Upper lobe of right lung (tissue), 1 donor: ENCODE results near the gene CRACR2A. TPM values are rescaled to one million over a fixed set of nuclear protein-coding genes. Genes with fewer than 3 reads are reported as not detected.

Experiments used
- ATAC-seq: fragments of 200-7000 bp; cut with Tn5 transposase; one replicate; pipeline ENCODE4 v1.9.1; 2020; ENCODE audit warnings: mild to moderate bottlenecking, moderate library complexity
- DNase-seq: peaks from one replicate; pipeline ENCODE4 v3.0.0-alpha.2; 2020
- H3K27ac ChIP-seq: fragments of 200-600 bp; one replicate; pipeline ENCODE4 v1.8.0; 2022
- H3K27me3 ChIP-seq: fragments of 200-600 bp; one replicate; pipeline ENCODE4 v1.8.0; 2022; ENCODE audit warnings: mild to moderate bottlenecking
- H3K36me3 ChIP-seq: fragments of 200-600 bp; one replicate; pipeline ENCODE4 v1.8.0; 2022
- H3K4me1 ChIP-seq: fragments of 200-600 bp; one replicate; pipeline ENCODE4 v1.8.0; 2022
- H3K4me3 ChIP-seq: fragments of 200-600 bp; one replicate; pipeline ENCODE4 v1.8.0; 2022; ENCODE audit warnings: mild to moderate bottlenecking
- H3K9me3 ChIP-seq: fragments of 200-600 bp; one replicate; pipeline ENCODE4 v1.8.0; 2022
- intact Hi-C: fragments of 100-400 bp; cut with DNase I; formaldehyde crosslinking; loops from one replicate; pipeline ENCODE4 v1.11.0; 2022
- total RNA-seq: library from RNA; stranded (reverse); fragmentation: NEBNext Ultra II Directional; extraction: Animal tissue kit (Norgen Biotek cat#: 25700); gene quantifications from one replicate; pipeline ENCODE4 v1.2.1, GENCODE V29; 2021
- TF ChIP-seq, protein P1 (sequence below): fragments of 200-600 bp; IDR thresholded peaks from one replicate; pipeline ENCODE4 v1.8.0; 2022; ENCODE audit warnings: antibody characterized with exemption
- donor health status: DM: no; HTN: yes; CAD: no; lungs with severe emphysema.

CRACR2A gene
- total RNA-seq, 1 donor from 2014 or later, result 5.4 TPM

DNA sequence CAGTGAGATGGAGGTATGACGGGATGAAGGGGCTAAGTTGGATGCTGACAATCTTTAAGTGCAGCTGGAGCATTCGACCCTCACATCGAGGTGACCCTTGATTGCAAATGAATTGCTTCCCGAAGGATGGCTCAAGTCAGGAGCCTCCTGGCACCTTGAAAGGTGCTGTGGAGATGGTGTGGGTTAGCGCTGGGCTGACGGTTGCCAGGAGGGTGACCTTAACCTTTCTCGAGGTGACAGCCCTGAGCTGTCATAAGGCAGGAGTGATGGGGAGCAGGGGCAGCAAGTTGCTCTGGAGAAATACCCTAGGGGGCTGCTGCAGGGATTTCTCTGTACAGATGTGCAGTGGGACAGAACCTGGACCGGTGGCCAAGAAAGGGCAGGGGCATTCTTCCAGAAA lies 122.8 kb downstream of the CRACR2A start:
- no peaks in the 10 kb centered on the region for H3K4me1 ChIP-seq
- no peaks in the 10 kb centered on the region for H3K36me3 ChIP-seq
- intact Hi-C loops, result no loop called here
- ATAC-seq (no peak), DNase-seq (no peak)
- H3K27me3 ChIP-seq, result no peaks in the 10 kb centered on the region
- no peak overlapping the region for H3K4me3 ChIP-seq
- TF ChIP-seq, protein P1, sequence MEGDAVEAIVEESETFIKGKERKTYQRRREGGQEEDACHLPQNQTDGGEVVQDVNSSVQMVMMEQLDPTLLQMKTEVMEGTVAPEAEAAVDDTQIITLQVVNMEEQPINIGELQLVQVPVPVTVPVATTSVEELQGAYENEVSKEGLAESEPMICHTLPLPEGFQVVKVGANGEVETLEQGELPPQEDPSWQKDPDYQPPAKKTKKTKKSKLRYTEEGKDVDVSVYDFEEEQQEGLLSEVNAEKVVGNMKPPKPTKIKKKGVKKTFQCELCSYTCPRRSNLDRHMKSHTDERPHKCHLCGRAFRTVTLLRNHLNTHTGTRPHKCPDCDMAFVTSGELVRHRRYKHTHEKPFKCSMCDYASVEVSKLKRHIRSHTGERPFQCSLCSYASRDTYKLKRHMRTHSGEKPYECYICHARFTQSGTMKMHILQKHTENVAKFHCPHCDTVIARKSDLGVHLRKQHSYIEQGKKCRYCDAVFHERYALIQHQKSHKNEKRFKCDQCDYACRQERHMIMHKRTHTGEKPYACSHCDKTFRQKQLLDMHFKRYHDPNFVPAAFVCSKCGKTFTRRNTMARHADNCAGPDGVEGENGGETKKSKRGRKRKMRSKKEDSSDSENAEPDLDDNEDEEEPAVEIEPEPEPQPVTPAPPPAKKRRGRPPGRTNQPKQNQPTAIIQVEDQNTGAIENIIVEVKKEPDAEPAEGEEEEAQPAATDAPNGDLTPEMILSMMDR, result no peak
- no peak overlapping the region for H3K27ac ChIP-seq
- H3K9me3 ChIP-seq, result no peaks in the 10 kb centered on the region

DNA sequence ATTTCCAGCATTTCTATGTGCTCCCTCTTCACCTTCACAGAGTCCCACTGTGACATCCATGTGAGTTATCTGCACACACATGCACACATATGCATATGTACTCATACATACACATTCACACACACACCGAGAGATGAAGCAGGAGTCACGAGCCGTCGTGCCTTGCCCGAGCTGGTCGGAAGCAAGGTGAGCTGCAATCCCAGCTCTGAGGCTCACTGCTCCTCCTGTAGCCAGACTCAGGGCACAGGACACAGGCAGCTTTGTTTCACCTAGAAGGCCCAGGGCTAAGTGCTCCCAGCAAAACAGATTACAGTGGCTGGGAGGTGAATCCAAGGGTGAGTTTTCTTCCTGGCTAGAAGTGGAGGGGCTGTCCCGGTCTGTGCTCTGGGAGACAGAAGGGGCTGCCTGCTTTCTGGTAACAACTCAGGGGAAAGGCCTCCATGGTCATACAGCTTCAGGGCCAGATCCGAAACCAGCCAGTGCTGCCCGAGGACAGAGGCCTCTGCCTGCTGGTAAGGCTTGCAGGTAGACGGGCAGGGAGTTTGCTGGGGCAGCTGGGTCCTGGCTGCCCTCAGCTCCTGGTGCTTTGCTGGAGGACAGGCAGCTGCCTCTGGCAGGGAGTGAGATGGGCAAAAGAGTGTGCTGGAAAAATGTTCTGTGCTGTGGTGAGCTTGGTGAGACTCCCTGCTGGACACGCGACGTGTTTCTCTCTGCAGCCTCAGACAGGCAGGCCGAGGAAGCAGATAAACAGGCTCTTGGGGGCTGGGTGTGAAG lies 123.7 kb downstream of the CRACR2A start:
- no peak overlapping the region for H3K27ac ChIP-seq
- no peaks in the 10 kb centered on the region for H3K4me1 ChIP-seq
- no peaks in the 10 kb centered on the region for H3K9me3 ChIP-seq
- no peak overlapping the region for H3K4me3 ChIP-seq
- no peak for DNase-seq
- H3K27me3 ChIP-seq, result no peaks in the 10 kb centered on the region
- intact Hi-C loops, result no loop called here
- H3K36me3 ChIP-seq, result no peaks in the 10 kb centered on the region
- TF ChIP-seq, protein P1, result no peak
- ATAC-seq, result no peak

DNA sequence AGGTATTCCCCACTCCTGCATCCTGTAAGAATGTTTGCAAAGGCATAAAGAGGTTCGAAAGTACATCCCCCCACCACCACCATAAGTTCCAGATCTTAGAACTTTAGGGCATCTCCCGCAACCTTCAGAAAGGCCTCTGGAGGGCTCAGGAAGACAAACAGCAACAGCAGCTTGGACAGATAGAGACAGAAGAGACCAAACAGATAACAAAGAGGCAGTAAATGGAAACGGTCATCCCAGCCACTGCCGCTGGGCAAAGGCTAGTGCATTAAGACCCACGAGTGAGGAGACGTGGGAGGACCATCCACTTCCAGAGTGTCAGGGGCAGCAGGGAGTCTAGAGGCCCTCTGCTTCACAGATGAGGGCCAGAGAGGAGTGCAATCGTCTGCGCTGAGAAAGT lies 124.3 kb downstream of the CRACR2A start:
- DNase-seq, result no peak
- Histone ChIP-seq H3K9me3 (no peaks in the 10 kb centered on the region), H3K27me3 (no peaks in the 10 kb centered on the region), H3K4me3 (no peak overlapping the region), H3K36me3 (no peaks in the 10 kb centered on the region), H3K4me1 (no peaks in the 10 kb centered on the region), H3K27ac (no peak overlapping the region)
- intact Hi-C loops, result no loop called here
- TF ChIP-seq, protein P1, result no peak
- ATAC-seq, result no peak

DNA sequence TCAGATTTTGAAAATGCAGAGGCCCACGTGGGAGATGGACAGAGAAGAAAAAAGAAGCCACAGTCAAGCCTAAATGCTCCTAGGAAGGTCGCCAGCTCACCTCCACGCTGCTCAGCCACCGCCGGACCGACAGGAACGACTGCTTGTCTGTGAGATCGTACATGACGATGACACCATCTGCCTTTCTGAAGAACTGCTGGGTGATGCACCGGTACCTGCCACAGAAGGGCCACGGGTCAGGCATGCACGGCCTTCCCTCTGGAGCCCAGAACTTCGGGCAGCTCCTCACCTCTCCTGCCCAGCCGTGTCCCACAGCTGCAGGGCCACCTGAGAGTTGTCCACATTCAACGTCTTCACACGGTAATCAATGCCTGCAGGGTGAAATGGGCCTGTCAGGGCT lies 125.6 kb downstream of the CRACR2A start:
- Histone ChIP-seq H3K27me3 (no peaks in the 10 kb centered on the region), H3K27ac (no peak overlapping the region), H3K4me1 (no peaks in the 10 kb centered on the region), H3K9me3 (no peaks in the 10 kb centered on the region), H3K4me3 (no peak overlapping the region), H3K36me3 (no peaks in the 10 kb centered on the region)
- ATAC-seq (no peak), DNase-seq (no peak)
- intact Hi-C loops, result no loop called here
- TF ChIP-seq, protein P1, result no peak

DNA sequence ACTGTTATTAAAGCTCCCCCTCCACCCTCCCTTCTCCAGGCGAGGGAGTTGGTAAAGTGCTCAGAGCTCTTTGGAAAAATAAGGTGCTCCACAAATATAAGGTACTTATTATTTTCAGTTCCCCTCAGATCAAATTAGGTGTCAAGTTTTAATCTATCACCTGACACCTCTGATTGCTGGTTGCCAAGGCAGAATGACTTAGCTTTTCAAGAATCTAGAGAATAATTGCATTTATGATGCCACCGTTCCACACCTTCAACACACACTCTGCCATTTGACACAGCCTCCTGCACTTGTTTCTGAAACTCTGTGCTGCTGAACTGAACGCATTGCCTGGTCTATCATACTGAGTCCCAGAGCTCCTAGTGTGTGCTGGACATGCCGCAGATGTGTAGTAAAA lies 128.6 kb downstream of the CRACR2A start:
- no peak overlapping the region for H3K27ac ChIP-seq
- H3K27me3 ChIP-seq, result no peaks in the 10 kb centered on the region
- intact Hi-C loops, result no loop called here
- no peaks in the 10 kb centered on the region for H3K36me3 ChIP-seq
- TF ChIP-seq, protein P1, result no peak
- DNase-seq, result no peak
- H3K4me3 ChIP-seq, result no peak overlapping the region
- ATAC-seq, result no peak
- H3K4me1 ChIP-seq, result no peaks in the 10 kb centered on the region
- H3K9me3 ChIP-seq, result no peaks in the 10 kb centered on the region
